Karpas-422 (cell line): Measurements from ENCODE around the gene CLMN. TPM values are rescaled to one million over a fixed set of nuclear protein-coding genes. Genes with fewer than 3 reads are reported as not detected.

Experiments
- DNase-seq: peaks from one replicate; pipeline ENCODE4 v3.0.0-alpha.2; 2015
- H2AFZ ChIP-seq: fragments of 200-600 bp; sonication (generic); 2 replicates; pipeline ENCODE4 v1.6.1; 2014; ENCODE audit warnings: antibody characterized with exemption, low read length, mixed read lengths
- H3K27ac ChIP-seq: fragments of 200-600 bp; sonication (generic); 2 replicates; pipeline ENCODE4 v1.5.1; 2014; ENCODE audit warnings: mild to moderate bottlenecking, low read length, moderate library complexity
- H3K27me3 ChIP-seq: fragments of 200-600 bp; sonication (generic); 2 replicates; pipeline ENCODE4 v1.6.1; 2014; ENCODE audit warnings: low read length, mixed read lengths
- H3K36me3 ChIP-seq: fragments of 200-600 bp; sonication (generic); 2 replicates; pipeline ENCODE4 v1.6.1; 2014; ENCODE audit warnings: low read length, mixed read lengths; ENCODE audit not compliant: insufficient read depth
- H3K4me1 ChIP-seq: fragments of 200-600 bp; sonication (generic); 2 replicates; pipeline ENCODE4 v1.6.1; 2014; ENCODE audit warnings: mild to moderate bottlenecking, low read length, mixed read lengths
- H3K4me2 ChIP-seq: fragments of 200-600 bp; sonication (generic); 2 replicates; pipeline ENCODE4 v1.6.1; 2014; ENCODE audit warnings: low read length, low read depth, mild to moderate bottlenecking; ENCODE audit not compliant: poor library complexity, severe bottlenecking
- H3K4me3 ChIP-seq: fragments of 200-600 bp; sonication (generic); 2 replicates; pipeline ENCODE4 v1.5.1; 2014; ENCODE audit warnings: mild to moderate bottlenecking, antibody characterized with exemption, low read length, mixed read lengths
- H3K79me2 ChIP-seq: fragments of 200-600 bp; sonication (generic); 2 replicates; pipeline ENCODE4 v1.6.1; 2014; ENCODE audit warnings: mild to moderate bottlenecking, low read length, mixed read lengths
- H3K9ac ChIP-seq: fragments of 200-600 bp; sonication (generic); 2 replicates; pipeline ENCODE4 v1.6.0; 2014; ENCODE audit warnings: low read length
- H3K9me2 ChIP-seq: fragments of 200-600 bp; sonication (generic), shearing (Covaris generic); replicated peaks from 2 replicates; pipeline ENCODE4 v1.6.0; 2014; ENCODE audit warnings: mild to moderate bottlenecking, low read length, moderate library complexity; ENCODE audit not compliant: insufficient read depth
- H3K9me3 ChIP-seq: fragments of 300-700, 200-600 bp; sonication (generic); 2 replicates; pipeline ENCODE4 v1.6.1; 2014; ENCODE audit warnings: low read length, mixed read lengths
- H4K20me1 ChIP-seq: fragments of 200-600 bp; sonication (generic); 2 replicates; pipeline ENCODE4 v1.6.1; 2014; ENCODE audit warnings: mild to moderate bottlenecking, antibody characterized with exemption, low read length, low read depth; ENCODE audit not compliant: insufficient read depth
- total RNA-seq: library from RNA; depleted of rRNA; stranded (reverse); fragments of >200 nt; shearing (Covaris generic); gene quantifications from 2 replicates; pipeline ENCODE4 v1.2.3, GENCODE V29; 2014; ENCODE audit warnings: low replicate concordance

CLMN gene
- total RNA-seq, 1 experiment from 2014 or later: 56.1 TPM

DNA sequence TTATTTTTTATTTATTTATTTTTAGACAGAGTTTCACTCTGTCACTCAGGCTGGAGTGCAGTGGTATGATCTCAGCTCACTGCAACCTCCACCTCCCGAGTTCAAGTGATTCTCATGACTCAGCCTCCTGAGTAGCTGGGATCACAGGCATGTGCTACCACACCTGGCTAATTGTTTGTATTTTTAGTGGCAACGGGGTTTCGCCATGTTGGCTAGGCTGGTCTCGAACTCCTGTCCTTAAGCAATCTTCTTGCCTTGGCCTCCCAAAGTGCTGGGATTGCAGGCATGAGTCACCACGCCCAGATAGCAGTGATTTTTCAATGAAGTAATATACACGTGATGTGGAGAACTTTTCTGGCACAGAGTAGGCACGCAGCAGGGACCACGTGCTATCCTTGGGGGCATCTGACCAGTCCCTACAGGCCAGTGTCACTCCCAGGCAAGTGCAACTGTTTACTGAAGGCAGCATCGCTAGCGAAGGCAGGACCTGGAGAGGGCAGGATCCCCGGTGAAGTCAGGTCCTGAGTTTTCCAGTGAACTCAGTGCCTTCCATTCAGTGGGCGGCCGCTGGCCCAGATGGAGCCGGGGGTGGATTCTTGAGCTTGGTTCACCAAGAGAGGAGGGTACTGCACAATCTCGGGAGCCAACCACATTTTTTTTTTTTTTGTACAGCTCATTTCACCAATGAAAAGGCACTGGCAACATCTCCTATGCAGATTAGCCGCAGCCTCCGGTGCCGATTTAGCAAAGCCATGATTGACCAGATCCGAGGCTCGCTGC lies 11.1 kb upstream of the CLMN start:
- no peak overlapping the region for H3K9ac ChIP-seq
- no peak overlapping the region for H3K4me3 ChIP-seq

DNA sequence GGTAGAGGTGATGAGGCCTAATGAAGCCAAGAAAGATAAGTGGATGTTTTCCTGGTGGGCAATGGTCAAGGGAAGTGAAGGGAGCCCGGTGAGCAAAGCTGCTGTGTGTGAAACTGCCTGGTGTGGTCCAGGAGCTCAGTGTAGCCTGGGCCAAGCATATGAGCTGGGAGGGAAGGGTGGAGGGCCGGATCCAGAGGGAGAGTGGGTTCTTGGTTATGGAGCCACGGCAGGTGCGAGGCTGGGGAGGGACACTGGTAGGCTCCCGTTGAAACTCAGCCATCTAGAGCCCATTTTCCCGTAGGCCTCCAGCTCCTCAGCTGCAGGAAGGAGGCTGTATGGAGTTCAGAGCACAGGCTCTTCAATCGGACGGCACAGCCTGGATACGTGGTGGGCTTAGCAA lies 10.2 kb upstream of the CLMN start:
- Histone ChIP-seq H4K20me1 (no peaks in the 10 kb centered on the region), H3K9me2 (no peaks in the 10 kb centered on the region), H3K36me3 (no peaks in the 10 kb centered on the region), H3K79me2 (no peaks in the 10 kb centered on the region), H3K4me3 (no peak overlapping the region), H3K27me3 (no peaks in the 10 kb centered on the region; the same call in 1 of the 2 replicates), H3K27ac (no peak overlapping the region), H3K4me2 (no peak overlapping the region), H3K4me1 (peaks cover 36% of the 10 kb centered on the region), H2AFZ (no peak overlapping the region), H3K9me3 (no peaks in the 10 kb centered on the region), H3K9ac (no peak overlapping the region)
- DNase-seq: no peak

More for the DNA sequence above, 11.1 kb upstream of the CLMN start:
- Histone ChIP-seq H3K79me2 (no peaks in the 10 kb centered on the region), H3K27me3 (no peaks in the 10 kb centered on the region; the same call in 1 of the 2 replicates), H3K4me2 (no peak overlapping the region), H3K36me3 (no peaks in the 10 kb centered on the region), H3K9me2 (no peaks in the 10 kb centered on the region), H4K20me1 (no peaks in the 10 kb centered on the region), H2AFZ (no peak overlapping the region), H3K27ac (no peak overlapping the region), H3K9me3 (no peaks in the 10 kb centered on the region), H3K4me1 (peaks cover 32% of the 10 kb centered on the region)
- no peak for DNase-seq

DNA sequence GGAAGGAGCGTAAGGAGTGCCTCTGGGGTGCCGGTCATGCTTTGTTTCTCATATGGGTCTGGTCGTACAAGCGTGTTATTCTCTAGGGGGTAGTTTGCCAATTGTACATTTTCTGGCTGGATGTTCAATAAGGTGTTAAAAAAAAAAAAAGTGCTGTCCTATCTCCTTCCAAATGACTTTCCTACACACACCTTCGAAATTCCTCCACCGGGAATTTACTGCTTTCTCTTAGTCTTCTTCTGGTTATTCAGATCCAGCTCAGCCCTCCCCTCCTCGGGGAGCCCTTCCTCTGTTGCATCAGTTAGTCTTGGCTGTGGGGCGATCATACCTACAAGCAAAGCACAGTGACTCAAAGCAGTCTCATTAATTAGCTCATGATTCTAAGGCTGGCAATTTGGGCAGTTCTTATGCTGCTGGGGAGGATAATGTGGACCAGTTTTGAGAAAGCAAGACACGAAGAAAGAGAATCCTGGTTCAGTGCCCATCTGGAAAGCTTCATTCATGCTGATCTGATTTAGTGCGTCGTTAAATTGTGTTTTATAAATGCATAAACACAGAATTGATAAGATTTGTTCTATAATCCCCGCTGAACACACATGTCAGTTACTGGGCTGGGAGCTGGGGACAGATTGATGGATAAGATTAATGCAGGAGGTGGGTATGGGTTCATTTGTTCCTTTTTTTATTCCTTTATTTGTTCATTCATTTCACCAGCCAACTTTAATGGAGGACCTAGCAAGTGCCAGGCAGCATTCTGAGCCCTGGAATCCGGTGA lies 9.2 kb upstream of the CLMN start:
- H3K4me1 ChIP-seq: peaks cover 38% of the 10 kb centered on the region
- no peak overlapping the region for H3K27ac ChIP-seq
- no peaks in the 10 kb centered on the region for H3K9me3 ChIP-seq

DNA sequence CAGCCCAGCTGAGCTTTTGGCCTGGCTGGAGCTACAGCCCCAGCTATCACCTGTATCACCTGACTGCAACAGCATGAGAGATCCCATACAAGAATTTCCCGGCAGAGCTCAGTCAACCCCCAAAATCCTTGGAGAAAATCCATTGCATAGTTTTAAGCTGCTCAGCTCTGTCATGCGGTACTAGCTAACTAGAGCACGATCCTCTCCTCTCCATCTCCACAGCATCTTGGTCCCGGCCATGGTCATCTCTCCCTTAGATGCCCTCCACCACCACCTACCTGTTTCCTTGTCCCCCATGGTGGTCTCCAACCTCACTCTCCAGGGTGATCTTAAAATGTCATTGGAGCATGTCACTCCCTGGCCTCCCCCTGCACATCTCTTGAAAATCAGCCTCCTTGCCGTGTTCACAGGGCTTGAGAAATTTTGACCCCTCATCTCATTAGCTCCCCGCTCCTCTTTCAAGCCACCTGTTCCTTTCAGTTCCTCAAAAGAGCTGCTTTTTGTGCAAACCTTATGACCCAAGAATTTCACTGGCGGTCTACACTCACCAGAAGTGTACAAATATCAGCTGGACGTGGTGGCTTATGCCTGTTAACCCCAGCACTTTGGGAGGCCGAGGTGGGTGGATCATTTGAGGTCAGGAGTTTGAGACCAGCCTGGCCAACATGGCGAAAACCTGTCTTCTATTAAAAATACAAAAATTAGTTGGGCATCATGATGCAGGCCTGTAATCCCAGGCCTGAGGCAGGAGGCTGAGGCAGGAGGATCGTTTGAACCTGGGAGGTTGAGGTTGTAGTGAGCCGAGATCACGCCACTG lies 8.1 kb upstream of the CLMN start:
- Histone ChIP-seq H3K9ac (peak overlapping the region; percentile 32), H3K4me2 (peak overlapping the region; percentile 57), H3K27me3 (no peaks in the 10 kb centered on the region; the same call in 1 of the 2 replicates), H4K20me1 (no peaks in the 10 kb centered on the region), H3K9me2 (no peaks in the 10 kb centered on the region), H3K36me3 (no peaks in the 10 kb centered on the region), H3K79me2 (no peaks in the 10 kb centered on the region), H3K4me1 (peaks cover 41% of the 10 kb centered on the region), H3K4me3 (peak overlapping the region; percentile 26; the same call in 1 of the 2 replicates), H3K27ac (peak overlapping the region; percentile 0; the same call in 1 of the 2 replicates), H2AFZ (no peak overlapping the region), H3K9me3 (no peaks in the 10 kb centered on the region)
- peak; percentile 93 for DNase-seq

More for the DNA sequence above, 9.2 kb upstream of the CLMN start:
- no peak for DNase-seq
- H3K9ac ChIP-seq: no peak overlapping the region
- H3K27me3 ChIP-seq: no peaks in the 10 kb centered on the region; the same call in 1 of the 2 replicates
- peak overlapping the region; percentile 57 for H3K4me2 ChIP-seq
- no peaks in the 10 kb centered on the region for H3K79me2 ChIP-seq
- no peaks in the 10 kb centered on the region for H3K9me2 ChIP-seq
- no peaks in the 10 kb centered on the region for H3K36me3 ChIP-seq
- H4K20me1 ChIP-seq: no peaks in the 10 kb centered on the region
- no peak overlapping the region for H3K4me3 ChIP-seq
- H2AFZ ChIP-seq: no peak overlapping the region

DNA sequence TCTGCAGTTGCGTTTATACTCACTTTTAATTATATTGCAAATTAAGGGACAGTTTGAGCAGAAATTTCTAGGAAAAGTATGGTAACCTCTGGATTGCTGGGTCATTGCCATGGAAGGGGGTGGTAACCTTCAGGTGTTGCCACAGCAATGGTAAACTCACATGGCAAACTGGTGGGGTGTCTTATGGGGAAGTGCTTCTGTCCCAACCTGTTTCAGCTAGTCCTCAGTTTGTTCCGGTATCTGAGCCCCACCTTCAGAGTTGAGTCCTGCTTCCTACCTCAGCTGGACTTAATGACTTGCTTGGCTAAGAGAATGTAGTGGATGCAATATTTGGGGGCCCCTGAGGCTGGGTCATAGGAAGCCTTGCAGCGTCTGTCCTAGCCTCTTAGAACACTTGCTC lies 7.3 kb upstream of the CLMN start:
- DNase-seq: peak; percentile 76
- Histone ChIP-seq H3K9me2 (no peaks in the 10 kb centered on the region), H3K36me3 (no peaks in the 10 kb centered on the region), H3K27ac (peak overlapping the region; percentile 0; the same call in 1 of the 2 replicates), H3K27me3 (no peaks in the 10 kb centered on the region; the same call in 1 of the 2 replicates), H4K20me1 (no peaks in the 10 kb centered on the region), H3K9me3 (no peaks in the 10 kb centered on the region), H3K4me1 (peaks cover 48% of the 10 kb centered on the region), H3K4me3 (peak overlapping the region; percentile 26; the same call in 1 of the 2 replicates), H3K9ac (peak overlapping the region; percentile 32), H2AFZ (no peak overlapping the region), H3K4me2 (peak overlapping the region; percentile 57), H3K79me2 (no peaks in the 10 kb centered on the region)

DNA sequence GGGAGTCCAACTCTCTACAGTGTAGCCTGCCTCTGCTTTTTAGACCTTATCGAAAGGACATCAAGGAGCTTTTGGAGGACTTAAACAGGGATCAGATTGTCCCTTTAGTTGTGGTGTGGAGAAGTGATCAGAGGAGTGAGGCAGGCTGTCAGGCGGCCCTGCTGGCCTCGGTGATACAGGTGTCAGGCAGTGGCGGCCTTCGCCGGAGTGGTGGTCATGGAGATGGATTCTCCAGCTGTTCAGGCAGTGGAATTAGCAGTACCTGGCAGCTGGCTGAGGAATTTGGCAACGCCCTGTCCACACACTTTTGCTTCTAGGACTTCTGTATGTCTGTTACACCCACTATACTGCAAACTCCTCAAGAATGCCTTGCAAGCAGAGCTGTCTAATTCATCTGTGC lies 4.2 kb upstream of the CLMN start:
- DNase-seq: no peak

DNA sequence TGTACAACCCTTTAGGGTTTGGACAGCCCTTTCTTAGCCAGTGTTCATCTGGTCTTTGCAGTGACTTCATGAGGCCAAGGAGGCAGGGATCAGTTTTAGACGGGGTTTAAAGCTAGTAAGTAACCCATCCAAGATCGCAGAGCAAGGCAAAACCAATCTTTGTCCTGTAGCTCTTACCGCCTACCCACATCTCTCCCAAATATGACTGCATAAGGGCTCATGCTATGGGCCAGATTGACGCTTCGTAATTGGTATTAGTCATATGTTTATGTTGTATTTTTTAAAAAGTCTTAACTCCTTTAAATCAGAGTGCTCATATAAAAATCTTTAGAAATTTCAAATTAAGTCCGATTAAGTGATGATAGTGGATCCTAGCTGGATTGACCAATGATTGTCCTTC lies 3.7 kb upstream of the CLMN start:
- peaks cover 63% of the 10 kb centered on the region for H3K4me1 ChIP-seq
- H2AFZ ChIP-seq: no peak overlapping the region
- no peak overlapping the region for H3K9ac ChIP-seq

More for the DNA sequence above, 4.2 kb upstream of the CLMN start:
- Histone ChIP-seq H3K4me2 (no peak overlapping the region), H3K9ac (no peak overlapping the region), H3K79me2 (peaks cover under 1% of the 10 kb centered on the region; the same call in 1 of the 2 replicates), H3K4me3 (no peak overlapping the region), H3K36me3 (no peaks in the 10 kb centered on the region), H3K27ac (no peak overlapping the region), H3K9me2 (no peaks in the 10 kb centered on the region), H3K4me1 (peaks cover 63% of the 10 kb centered on the region), H3K27me3 (no peaks in the 10 kb centered on the region; the same call in 1 of the 2 replicates), H4K20me1 (no peaks in the 10 kb centered on the region), H3K9me3 (no peaks in the 10 kb centered on the region), H2AFZ (no peak overlapping the region)

More for the DNA sequence above, 3.7 kb upstream of the CLMN start:
- no peak for DNase-seq
- Histone ChIP-seq H3K4me2 (no peak overlapping the region), H3K4me3 (no peak overlapping the region), H3K36me3 (no peaks in the 10 kb centered on the region), H4K20me1 (peaks cover 1% of the 10 kb centered on the region; the same call in 1 of the 2 replicates), H3K9me2 (no peaks in the 10 kb centered on the region), H3K9me3 (no peaks in the 10 kb centered on the region), H3K79me2 (peaks cover 6% of the 10 kb centered on the region; the same call in 1 of the 2 replicates), H3K27ac (no peak overlapping the region), H3K27me3 (no peaks in the 10 kb centered on the region; the same call in 1 of the 2 replicates)
